Measurements from ENCODE around the gene RASSF7. TPM values are rescaled to one million over a fixed set of nuclear protein-coding genes. Genes with fewer than 3 reads are reported as not detected.

Gene RASSF7
- polyA plus RNA-seq, 1 donor from 2014 or later, result 37.1 TPM

DNA sequence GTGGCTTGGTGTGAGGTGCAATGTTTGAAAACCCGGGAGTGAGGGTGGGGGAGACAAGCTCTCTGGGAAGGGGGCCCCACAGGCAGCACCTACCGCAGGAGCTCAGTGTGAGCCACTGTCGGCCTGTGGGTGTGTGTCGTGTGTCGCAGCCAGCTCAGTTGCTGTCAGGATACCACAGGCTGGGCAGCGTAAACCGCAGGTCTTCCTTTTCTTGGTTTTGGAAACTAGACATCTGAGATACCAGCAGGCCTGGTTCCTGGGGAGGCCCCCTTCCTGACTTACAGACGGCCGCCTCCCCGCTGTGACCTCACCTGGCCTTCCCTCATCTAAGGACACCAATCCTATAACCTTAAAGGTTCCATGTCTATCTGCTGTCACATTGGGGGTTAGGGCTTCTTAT is 35.6 kb downstream of the RASSF7 start:
- Histone ChIP-seq H3K27me3 (ENCODE audit: insufficient read depth, low read depth, low read length) (no peaks in the 10 kb centered on the region), H2AFZ (ENCODE audit: low read depth, low read length) (no peak overlapping the region), H3K36me3 (ENCODE audit: insufficient read depth, low read length) (peaks cover 4% of the 10 kb centered on the region), H3K9me2 (ENCODE audit: insufficient read depth, low read length) (no peaks in the 10 kb centered on the region), H3K4me2 (ENCODE audit: low read length) (no peak overlapping the region), H3F3A (ENCODE audit: insufficient read depth, low read length, poor library complexity, severe bottlenecking) (no peaks in the 10 kb centered on the region), H3K27ac (ENCODE audit: low read length) (no peak overlapping the region), H3K79me2 (replicated peaks; ENCODE audit: insufficient read depth, low read length) (no peaks in the 10 kb centered on the region), H3K4me3 (ENCODE audit: low read length) (no peak overlapping the region), H3K9ac (ENCODE audit: low read length) (no peak overlapping the region), H3K9me3 (ENCODE audit: low read length) (no peaks in the 10 kb centered on the region), H4K20me1 (ENCODE audit: insufficient read depth) (no peaks in the 10 kb centered on the region)
- no peak for TF ChIP-seq MXI1 (conservative IDR thresholded peaks at IDR 0.05; ENCODE audit: poor library complexity, severe bottlenecking)
- TF ChIP-seq, protein P1, sequence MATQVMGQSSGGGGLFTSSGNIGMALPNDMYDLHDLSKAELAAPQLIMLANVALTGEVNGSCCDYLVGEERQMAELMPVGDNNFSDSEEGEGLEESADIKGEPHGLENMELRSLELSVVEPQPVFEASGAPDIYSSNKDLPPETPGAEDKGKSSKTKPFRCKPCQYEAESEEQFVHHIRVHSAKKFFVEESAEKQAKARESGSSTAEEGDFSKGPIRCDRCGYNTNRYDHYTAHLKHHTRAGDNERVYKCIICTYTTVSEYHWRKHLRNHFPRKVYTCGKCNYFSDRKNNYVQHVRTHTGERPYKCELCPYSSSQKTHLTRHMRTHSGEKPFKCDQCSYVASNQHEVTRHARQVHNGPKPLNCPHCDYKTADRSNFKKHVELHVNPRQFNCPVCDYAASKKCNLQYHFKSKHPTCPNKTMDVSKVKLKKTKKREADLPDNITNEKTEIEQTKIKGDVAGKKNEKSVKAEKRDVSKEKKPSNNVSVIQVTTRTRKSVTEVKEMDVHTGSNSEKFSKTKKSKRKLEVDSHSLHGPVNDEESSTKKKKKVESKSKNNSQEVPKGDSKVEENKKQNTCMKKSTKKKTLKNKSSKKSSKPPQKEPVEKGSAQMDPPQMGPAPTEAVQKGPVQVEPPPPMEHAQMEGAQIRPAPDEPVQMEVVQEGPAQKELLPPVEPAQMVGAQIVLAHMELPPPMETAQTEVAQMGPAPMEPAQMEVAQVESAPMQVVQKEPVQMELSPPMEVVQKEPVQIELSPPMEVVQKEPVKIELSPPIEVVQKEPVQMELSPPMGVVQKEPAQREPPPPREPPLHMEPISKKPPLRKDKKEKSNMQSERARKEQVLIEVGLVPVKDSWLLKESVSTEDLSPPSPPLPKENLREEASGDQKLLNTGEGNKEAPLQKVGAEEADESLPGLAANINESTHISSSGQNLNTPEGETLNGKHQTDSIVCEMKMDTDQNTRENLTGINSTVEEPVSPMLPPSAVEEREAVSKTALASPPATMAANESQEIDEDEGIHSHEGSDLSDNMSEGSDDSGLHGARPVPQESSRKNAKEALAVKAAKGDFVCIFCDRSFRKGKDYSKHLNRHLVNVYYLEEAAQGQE (IDR thresholded peaks at IDR 0.05; ENCODE audit: borderline replicate concordance), result no peak
- TF ChIP-seq SMC3 (conservative IDR thresholded peaks at IDR 0.05; ENCODE audit: poor library complexity), result no peak
- TF ChIP-seq CTCF (IDR thresholded peaks at IDR 0.05; ENCODE audit: poor library complexity, severe bottlenecking), result no peak
- TF ChIP-seq TAF1 (IDR thresholded peaks at IDR 0.05; ENCODE audit: low read depth), result no peak
- no peak for TF ChIP-seq EZH2 (IDR thresholded peaks at IDR 0.05; ENCODE audit: borderline replicate concordance, insufficient read depth, low read length, poor library complexity, severe bottlenecking)
- TF ChIP-seq POLR2AphosphoS5 (IDR thresholded peaks at IDR 0.05), result no peak
- TF ChIP-seq RAD21 (conservative IDR thresholded peaks at IDR 0.05), result no peak
- no peak for TF ChIP-seq EP300 (conservative IDR thresholded peaks at IDR 0.05; ENCODE audit: poor library complexity, severe bottlenecking)

DNA sequence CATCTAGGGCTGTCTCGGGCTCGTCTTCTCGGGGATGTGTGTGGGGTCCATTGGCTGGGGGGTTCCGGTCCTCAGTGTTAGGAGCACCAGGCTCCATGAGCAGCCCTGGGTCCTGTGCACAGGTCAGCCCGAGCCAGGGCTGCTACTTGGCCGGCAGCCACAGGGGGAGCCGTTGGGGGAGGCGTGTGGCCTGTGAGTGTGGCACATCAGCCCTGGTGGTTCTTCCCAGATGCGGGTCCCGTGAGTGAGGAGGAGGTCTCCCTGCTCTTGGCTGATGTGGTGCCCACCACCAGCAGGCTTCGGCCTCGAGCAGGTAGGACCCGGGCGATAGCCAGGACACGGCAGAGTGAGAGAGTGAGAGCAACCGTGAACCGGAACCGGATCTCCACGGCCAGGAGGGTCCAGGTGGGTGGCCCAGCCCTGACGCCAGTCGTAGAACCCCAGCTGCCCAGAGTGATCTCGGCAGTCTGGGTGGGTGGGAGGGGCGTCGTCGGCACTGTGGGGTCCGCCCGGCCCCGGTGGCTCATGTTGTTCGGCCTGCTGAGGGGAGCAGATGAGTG is 36.5 kb downstream of the RASSF7 start:
- H3K27me3 ChIP-seq (ENCODE audit: insufficient read depth, low read depth, low read length), result no peaks in the 10 kb centered on the region
- H3K9ac ChIP-seq (ENCODE audit: low read length), result no peak overlapping the region
- TF ChIP-seq SMC3 (conservative IDR thresholded peaks at IDR 0.05; ENCODE audit: poor library complexity) (no peak), RAD21 (conservative IDR thresholded peaks at IDR 0.05) (no peak), EZH2 (IDR thresholded peaks at IDR 0.05; ENCODE audit: borderline replicate concordance, insufficient read depth, low read length, poor library complexity, severe bottlenecking) (no peak), EP300 (conservative IDR thresholded peaks at IDR 0.05; ENCODE audit: poor library complexity, severe bottlenecking) (no peak), CTCF (IDR thresholded peaks at IDR 0.05; ENCODE audit: poor library complexity, severe bottlenecking) (no peak), MXI1 (conservative IDR thresholded peaks at IDR 0.05; ENCODE audit: poor library complexity, severe bottlenecking) (no peak), TAF1 (IDR thresholded peaks at IDR 0.05; ENCODE audit: low read depth) (no peak), POLR2AphosphoS5 (IDR thresholded peaks at IDR 0.05) (no peak)
- TF ChIP-seq, protein P1 (IDR thresholded peaks at IDR 0.05; ENCODE audit: borderline replicate concordance), result no peak
- H3K36me3 ChIP-seq (ENCODE audit: insufficient read depth, low read length), result peaks cover 4% of the 10 kb centered on the region
- H3K4me3 ChIP-seq (ENCODE audit: low read length), result no peak overlapping the region
- H3K79me2 ChIP-seq (replicated peaks; ENCODE audit: insufficient read depth, low read length), result no peaks in the 10 kb centered on the region
- no peak overlapping the region for H3K4me2 ChIP-seq (ENCODE audit: low read length)
- H3F3A ChIP-seq (ENCODE audit: insufficient read depth, low read length, poor library complexity, severe bottlenecking), result no peaks in the 10 kb centered on the region
- no peaks in the 10 kb centered on the region for H3K9me2 ChIP-seq (ENCODE audit: insufficient read depth, low read length)
- H2AFZ ChIP-seq (ENCODE audit: low read depth, low read length), result no peak overlapping the region
- no peaks in the 10 kb centered on the region for H3K9me3 ChIP-seq (ENCODE audit: low read length)
- H4K20me1 ChIP-seq (ENCODE audit: insufficient read depth), result no peaks in the 10 kb centered on the region
- H3K27ac ChIP-seq (ENCODE audit: low read length), result no peak overlapping the region
